NCI-H2196 treated with DMSO at 0.1 percent for 48 hours (cell line): Measurements from ENCODE around the gene ARFGEF3.
A peak's percentile ranks its signal among the peaks of the same experiment; 100 is the strongest.
"Not testable (repeated sequence)": the region's sequence is repeated elsewhere in the genome, so short reads cannot be mapped to it uniquely, and the experiment has no call there.

Source experiments
- DNase-seq: peaks from one replicate; lab custom pipeline; 2025; ENCODE audit not compliant: unreplicated experiment; lab: John Stamatoyannopoulos, UW

ARFGEF3 gene

DNA sequence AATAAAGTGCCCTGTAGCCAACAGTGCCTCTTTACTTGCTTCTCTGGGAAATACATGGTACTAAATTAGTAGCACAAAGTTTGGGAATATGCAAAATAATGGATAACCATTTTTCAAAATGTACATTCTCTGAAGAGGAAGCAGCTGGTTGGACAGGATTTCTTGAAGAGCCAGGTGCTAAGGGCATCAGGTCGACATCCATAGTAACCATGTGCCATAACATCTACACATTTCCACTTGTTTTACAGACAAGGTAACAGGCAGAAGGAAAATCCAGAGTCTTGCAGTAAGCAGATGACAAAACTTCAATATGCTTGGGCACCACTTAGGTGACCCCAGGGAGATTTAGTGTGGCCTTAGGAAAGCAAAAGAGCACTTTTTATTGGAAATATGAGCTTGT lies 179.4 kb downstream of the ARFGEF3 start:
- DNase-seq: no peak

DNA sequence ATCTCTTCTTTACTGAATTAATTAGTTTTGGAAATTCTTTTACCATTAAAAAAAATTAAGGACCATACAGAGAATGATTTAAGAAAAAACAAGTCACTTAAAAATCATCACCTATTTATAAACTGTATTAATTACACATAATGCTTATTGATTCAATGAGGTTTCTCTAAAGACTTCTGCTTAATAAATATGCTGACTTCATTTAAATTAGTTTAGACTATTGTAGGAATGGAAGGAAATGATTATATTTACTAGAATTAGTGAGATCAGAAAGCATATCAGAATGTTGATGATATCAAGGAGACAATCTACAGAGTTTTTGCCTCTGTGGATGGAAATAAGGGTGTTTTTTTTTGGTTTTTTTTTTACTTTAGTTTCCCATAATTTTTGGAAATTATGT lies 181.4 kb downstream of the ARFGEF3 start:
- no peak for DNase-seq

- no peak for DNase-seq
Observed at GRCh38 chr6:138345565-138346285, 184.0 kb downstream of the ARFGEF3 start.

- DNase-seq: no peak
Observed at GRCh38 chr6:138346302-138347195, 184.8 kb downstream of the ARFGEF3 start.

DNA sequence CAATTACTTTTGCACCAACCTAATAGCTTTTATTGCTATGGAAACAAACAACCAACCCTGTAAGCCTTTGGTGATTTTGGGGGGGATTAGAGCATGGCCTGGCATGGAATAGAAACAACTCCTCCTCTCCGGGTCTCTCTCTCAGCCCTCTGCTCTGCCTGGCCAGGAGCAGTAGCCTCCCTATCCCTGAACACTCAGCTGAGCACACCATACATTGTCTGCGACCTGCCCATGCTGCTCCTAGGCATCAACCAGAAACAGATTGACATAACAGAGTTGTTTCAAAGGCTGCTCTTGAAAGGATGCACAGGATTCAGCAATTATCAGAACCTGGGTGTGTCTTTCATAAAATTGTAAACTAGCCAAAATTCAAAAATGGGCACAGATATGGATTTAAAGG lies 186.1 kb downstream of the ARFGEF3 start:
- DNase-seq: no peak

DNA sequence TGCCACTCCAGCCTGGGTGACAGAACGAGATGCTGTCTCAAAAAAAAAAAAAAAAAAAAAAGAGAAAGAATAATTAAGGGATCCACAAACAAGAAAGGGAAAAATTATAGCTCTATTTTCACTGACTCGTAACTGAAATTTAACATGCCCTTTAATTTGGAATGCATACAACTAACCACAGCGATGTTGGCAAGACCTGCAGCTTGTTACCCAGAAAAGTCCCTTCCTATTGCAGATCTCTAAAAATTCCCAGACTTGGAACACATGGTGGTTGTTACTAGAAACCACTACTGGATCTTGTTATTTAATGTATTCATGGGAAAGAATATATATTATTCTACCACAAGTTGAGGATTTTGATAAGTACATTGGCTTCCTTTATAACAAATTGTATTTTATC lies 188.2 kb downstream of the ARFGEF3 start:
- no peak for DNase-seq

GRCh38 chr6:138357928-138358327 lies 196.2 kb downstream of the ARFGEF3 start:
- no peak for DNase-seq

- not testable (repeated sequence) for DNase-seq
Observed at GRCh38 chr6:138368684-138369083, 206.9 kb downstream of the ARFGEF3 start.

- DNase-seq: no peak
Observed at GRCh38 chr6:138370631-138371451, 209.1 kb downstream of the ARFGEF3 start.

GRCh38 chr6:138371452-138371711 lies 209.6 kb downstream of the ARFGEF3 start:
- no peak for DNase-seq

GRCh38 chr6:138371720-138372119 lies 210.0 kb downstream of the ARFGEF3 start:
- DNase-seq: no peak

DNA sequence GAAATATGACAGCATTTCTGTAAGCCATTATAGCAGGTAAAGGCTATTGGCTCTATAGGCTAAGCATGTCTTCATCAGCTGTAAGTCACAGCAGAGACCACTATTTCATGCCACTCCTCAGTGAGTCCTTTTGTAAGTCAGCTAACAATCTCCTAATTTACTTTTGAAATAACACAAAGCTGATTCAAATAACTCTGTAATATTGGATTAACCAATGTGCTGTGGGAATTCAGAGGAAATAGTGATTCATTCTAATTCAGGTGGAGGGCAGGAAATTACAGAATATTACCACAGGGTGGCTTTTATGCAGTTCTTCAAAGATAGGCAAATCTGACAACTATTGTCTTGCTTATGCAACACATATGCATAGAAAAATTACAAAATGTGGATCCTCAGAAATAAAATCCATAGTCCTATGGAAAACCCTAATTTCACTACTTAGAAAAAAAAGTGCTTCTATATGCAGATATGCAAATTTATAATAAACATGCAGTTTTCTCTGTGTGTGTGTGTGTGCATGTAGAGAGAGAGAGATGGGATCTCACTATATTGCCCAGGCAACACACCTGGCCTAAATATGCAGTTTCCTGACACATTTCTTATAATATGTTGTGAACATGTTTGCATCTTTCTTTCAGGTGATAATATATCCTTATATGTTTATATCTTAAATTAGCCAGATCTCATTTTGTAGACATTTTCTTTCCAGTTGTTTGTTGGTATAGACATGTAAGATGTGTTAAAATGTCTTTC lies 211.1 kb downstream of the ARFGEF3 start:
- DNase-seq: no peak

GRCh38 chr6:138374230-138374629 lies 212.5 kb downstream of the ARFGEF3 start:
- no peak for DNase-seq

GRCh38 chr6:138374815-138375214 lies 213.1 kb downstream of the ARFGEF3 start:
- no peak for DNase-seq

- DNase-seq: no peak
Observed at GRCh38 chr6:138377042-138377441, 215.3 kb downstream of the ARFGEF3 start.

GRCh38 chr6:138377844-138378243 lies 216.1 kb downstream of the ARFGEF3 start, which contains the start of gene SMIM28:
TSS of gene SMIM28 (plus strand) at chr6:138377905. CDS start at chr6:138378073, 168 bp downstream.
- DNase-seq: peak; percentile 10

GRCh38 chr6:138378463-138378862 lies 216.7 kb downstream of the ARFGEF3 start:
- no peak for DNase-seq

- no peak for DNase-seq
Observed at GRCh38 chr6:138382498-138383265, 220.9 kb downstream of the ARFGEF3 start.

DNA sequence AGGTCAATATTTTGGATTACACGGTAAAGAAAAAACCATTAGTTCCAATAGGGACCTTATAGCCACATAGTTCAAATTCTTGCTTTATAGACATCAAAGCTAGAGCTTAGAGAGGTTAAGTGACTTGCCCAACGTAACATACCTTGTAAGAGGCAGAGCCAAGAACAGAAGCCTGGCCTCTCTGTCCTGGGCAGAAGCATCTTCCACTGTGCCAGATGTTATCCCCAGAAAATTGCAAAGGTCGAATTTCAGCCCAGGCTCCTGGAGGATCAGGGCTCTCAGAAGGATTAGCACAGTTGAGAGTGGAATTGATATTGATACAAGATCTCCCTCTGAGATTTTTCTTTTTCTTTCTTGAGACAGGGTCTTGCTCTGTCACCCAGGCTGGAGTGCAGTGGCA lies 222.0 kb downstream of the ARFGEF3 start:
- DNase-seq: no peak

- DNase-seq: no peak
Observed at GRCh38 chr6:138386897-138387296, 225.2 kb downstream of the ARFGEF3 start.
